ENCODE results near the gene RIMBP3C.
A peak's percentile ranks its signal among the peaks of the same experiment; 100 is the strongest.
"Not testable (repeated sequence)": the region's sequence is repeated elsewhere in the genome, so short reads cannot be mapped to it uniquely, and the experiment has no call there.

Gene RIMBP3C

DNA sequence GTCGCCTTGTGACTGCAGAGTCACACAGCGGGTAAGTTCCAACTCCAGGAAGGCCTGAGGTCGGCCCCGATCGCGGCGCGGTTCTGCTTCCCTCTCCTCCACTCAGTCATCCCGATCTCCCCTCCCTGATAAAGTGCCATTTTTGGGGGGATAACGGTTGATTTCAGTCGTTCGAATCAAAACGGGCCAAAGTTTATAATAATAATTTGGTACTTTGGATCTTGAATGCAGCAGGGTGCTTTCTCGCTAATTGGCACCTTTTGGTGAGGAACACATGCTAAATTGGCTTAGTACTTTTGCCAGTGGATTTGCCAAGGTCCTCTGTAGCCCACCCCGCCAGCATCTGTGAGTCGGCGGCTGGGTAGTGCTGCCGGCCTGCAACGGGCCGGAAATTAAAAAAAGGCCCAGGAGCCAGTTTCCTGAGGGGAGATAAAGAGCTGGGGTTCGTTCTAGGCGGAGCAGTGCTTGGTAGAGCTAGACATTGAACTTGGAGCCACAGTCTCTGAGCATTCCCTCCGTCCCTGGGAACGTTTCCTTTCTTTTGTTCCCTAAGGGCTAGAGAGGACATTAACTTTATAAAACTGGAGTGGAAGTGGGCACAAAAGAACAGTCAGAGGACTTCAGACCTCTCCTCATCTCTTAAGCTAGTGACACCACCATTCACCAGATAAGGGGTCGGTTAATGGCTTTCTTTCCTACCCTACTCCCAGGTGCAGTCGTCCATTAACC lies 17.2 kb upstream of the RIMBP3C start:
- DNase-seq (ENCODE audit: low read depth), result peak; percentile 35
- TF ChIP-seq, protein P1, sequence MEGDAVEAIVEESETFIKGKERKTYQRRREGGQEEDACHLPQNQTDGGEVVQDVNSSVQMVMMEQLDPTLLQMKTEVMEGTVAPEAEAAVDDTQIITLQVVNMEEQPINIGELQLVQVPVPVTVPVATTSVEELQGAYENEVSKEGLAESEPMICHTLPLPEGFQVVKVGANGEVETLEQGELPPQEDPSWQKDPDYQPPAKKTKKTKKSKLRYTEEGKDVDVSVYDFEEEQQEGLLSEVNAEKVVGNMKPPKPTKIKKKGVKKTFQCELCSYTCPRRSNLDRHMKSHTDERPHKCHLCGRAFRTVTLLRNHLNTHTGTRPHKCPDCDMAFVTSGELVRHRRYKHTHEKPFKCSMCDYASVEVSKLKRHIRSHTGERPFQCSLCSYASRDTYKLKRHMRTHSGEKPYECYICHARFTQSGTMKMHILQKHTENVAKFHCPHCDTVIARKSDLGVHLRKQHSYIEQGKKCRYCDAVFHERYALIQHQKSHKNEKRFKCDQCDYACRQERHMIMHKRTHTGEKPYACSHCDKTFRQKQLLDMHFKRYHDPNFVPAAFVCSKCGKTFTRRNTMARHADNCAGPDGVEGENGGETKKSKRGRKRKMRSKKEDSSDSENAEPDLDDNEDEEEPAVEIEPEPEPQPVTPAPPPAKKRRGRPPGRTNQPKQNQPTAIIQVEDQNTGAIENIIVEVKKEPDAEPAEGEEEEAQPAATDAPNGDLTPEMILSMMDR (IDR thresholded peaks at IDR 0.05; ENCODE audit: low read length, missing control alignments), result no peak
- peak overlapping the region; percentile 89 for H3K4me3 ChIP-seq (replicated peaks; ENCODE audit: low read depth, low read length)

DNA sequence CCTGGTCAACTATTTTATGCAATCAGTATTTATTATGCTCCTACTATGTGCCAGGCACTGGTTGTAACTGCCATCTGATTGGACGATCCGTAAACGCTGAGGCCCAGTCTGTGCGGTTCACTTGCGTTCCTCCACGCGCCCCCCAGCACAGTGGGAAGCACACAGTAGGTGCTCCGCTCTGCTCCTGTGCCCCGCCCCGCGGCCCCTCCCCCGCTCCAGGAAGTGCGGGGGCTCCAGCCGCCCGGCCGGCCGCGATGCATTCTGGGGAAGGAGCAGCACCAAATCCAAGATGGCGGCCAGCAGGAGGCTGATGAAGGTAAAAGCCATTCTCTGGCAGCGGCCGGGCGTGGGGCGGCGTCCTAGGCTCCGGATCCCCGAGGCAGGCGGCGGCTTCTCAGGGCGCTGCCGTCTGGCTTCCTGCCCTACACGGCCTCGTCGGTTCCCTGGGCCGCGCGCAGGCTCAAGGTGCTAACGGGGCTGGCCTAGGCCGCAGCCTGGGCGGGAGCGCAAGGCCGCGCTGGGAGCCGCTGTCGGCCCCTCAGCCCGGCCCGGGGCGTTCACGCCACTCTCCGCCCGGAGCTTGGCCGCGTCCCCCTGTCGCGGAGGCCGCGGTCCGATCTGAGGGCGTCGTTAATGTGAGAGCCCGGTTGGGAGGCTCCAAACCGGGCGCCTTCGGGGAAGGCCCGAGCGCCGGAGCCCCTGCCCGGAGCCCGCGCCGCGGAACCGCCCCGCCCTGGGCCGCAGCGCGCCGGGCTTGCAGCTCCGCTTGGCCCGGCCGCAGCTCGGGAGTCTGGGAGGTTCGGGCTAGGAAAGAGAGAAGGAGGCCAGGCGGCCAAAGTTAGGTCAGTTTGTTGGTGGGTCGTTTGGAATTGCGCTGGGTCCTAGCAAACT lies 16.4 kb upstream of the RIMBP3C start, which contains the start of gene UBE2L3:
UBE2L3 (plus strand) TSS at position 259 of the 891 bp plus-strand sequence; CDS start at position 290, 31 bp downstream.
- TF ChIP-seq, protein P1 (IDR thresholded peaks at IDR 0.05; ENCODE audit: low read length, missing control alignments), result no peak
- peak; percentile 74 for DNase-seq (ENCODE audit: low read depth)
- H3K4me3 ChIP-seq (replicated peaks; ENCODE audit: low read depth, low read length), result peak within 1 kb of the TSS; percentile 89

DNA sequence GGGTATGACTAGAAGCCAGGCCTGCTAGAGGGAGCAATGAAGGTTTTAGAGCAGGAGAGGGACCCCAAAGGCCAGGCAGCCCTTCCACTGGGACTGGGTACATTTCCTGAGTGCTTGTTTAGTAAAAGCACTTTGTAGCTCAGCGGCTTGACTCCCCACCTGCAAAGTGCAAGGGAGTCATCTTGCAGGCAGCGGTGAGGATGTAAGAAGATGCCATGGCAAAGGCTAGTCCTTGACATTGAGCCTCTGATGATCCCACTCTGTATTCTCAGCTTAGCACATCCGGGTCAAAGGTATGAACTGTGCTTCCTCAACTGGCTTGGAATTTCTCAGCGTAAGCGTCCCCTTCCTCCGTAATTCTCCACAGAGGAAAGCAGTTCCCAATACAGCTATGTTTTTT lies 13.2 kb upstream of the RIMBP3C start:
- no peak overlapping the region for H3K4me3 ChIP-seq (replicated peaks; ENCODE audit: low read depth, low read length)
- no peak for DNase-seq (ENCODE audit: low read depth)
- TF ChIP-seq, protein P1 (IDR thresholded peaks at IDR 0.05; ENCODE audit: low read length, missing control alignments), result no peak

DNA sequence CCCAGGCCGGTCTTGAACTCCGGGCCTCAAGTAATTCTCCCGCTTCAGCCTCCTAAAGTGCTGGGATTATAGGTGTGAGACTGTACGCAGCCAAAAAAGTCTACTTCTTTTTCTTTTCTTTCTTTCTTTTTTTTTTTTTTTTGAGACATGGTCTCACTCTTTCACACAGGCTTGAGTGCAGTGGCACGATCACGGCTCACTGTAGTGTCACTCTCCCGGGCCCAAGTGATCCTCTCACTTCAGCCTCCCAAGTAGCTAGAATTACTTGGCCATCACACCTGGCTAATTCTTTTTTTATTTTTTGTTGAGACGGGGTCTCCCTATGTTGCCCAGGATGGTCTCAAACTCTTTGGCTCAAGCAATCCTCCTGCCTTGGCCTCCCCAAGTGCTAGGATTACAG lies 12.7 kb upstream of the RIMBP3C start:
- DNase-seq (ENCODE audit: low read depth), result no peak
- H3K4me3 ChIP-seq (replicated peaks; ENCODE audit: low read depth, low read length), result no peak overlapping the region
- TF ChIP-seq, protein P1 (IDR thresholded peaks at IDR 0.05; ENCODE audit: low read length, missing control alignments), result no peak

DNA sequence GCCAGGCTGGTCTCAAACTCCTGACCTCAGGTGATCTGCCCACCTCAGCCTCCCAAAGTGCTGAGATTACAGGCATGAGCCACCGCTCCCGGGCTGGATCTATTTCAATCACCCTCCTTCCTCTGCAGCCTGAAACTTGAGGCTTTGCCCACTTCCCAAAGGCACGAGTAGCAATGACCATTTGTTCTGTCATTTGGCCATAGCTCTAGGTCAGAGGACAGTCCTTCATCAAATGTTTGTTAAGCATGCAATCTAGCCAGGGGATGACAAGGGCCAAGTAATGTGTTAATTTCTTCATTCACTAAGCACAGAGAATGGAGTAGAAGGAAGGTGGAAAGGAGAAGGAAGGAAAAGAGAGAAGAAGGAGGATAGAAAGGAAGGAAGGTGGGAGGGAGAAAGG lies 9.4 kb upstream of the RIMBP3C start:
- DNase-seq (ENCODE audit: low read depth), result not testable (repeated sequence)

DNA sequence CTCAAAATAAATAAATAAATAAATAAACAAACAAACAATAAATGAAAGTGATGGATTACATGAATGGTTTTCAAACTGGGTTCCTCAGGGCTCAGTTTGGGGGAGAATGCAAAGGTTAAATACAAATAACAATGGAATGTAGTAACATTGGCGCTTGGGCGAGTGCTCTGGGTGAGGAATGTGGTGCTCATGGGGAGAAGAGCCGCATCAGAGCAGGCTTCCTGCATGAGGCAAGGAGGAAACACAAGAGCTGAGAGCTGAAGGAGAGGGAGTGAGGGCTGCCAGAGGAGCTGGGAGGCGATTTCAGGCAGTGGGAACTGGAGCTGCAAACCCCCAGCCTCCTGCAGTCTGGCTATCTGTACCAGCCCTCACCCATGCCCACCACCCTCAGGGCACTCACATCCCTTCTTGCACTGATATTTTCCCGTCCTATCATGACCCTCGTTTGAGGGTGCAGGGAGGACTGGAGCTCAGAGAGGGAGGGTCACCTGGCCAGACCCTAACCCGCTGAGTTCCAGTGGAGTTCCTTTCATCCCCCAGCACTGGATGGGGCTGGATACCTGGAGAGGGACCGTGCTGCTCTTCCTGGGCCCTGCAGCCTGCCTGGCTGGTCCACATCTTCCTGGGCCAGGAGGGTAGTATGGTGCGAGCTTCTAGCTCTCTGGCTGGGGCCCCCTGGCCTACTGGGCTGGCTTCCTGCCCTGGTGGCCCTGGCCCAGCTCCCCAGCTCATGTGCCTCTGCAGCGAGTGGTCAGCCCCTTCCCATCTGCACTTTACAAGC lies 8.3 kb upstream of the RIMBP3C start:
- not testable (repeated sequence) for DNase-seq (ENCODE audit: low read depth); H3K4me3 ChIP-seq (replicated peaks; ENCODE audit: low read depth, low read length)

More for the DNA sequence above, 9.4 kb upstream of the RIMBP3C start:
- not testable (repeated sequence) for H3K4me3 ChIP-seq (replicated peaks; ENCODE audit: low read depth, low read length)

DNA sequence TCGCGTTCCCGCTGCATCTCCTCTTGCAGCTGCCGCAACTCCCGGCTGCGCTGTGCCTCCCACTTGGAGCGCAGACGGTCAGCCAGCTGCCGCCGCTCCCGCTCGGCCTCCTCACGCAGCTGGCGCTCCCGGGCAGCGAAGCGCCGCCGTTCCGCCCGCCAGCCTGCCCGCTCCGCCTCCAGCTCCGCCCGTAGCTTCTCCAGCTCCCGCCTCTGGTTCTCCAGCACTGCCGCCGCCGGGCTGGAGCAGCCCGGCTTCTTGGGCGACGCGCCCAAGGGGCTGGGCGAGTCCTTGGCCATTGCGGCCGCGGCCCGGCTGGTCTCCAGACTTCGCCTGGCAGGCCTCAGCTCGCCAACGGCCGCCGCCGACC lies 598 bp downstream of the RIMBP3C start:
- not testable (repeated sequence) for H3K4me3 ChIP-seq (replicated peaks; ENCODE audit: low read depth, low read length); DNase-seq (ENCODE audit: low read depth)

DNA sequence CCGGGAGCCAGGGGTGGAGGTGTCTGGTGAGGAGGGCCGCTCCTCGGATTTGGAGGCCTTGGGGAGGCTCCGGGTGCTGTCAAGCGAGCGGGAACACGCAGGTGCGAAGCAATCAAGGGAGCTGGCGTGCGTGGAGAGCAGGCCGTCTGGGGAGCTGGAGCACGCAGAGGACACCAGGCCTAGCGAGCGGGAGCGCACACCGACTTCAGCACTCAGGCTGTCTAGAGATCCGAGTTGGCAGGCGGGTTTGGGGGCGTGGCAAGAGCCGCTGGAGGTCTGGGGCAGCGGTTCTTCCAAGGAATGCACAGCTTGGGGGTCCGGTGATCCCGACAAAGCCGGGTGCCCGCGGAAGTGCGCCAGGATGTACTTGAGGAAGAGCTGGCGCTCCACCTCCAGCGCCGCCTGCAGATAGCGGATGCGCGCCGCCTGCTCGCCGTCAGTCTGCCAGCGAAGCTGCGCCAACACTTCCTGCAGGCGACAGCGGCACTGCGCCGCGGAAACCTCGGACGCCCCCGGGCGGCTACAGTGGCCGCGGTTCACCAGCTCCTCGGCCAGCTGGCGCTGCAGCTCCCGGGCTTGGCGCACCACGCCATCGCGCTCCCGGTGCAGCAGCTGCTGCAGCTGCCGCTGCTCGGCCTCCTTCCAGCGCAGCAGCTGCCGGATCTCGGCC lies 1.1 kb downstream of the RIMBP3C start:
- H3K4me3 ChIP-seq (replicated peaks; ENCODE audit: low read depth, low read length); DNase-seq (ENCODE audit: low read depth): not testable (repeated sequence)

DNA sequence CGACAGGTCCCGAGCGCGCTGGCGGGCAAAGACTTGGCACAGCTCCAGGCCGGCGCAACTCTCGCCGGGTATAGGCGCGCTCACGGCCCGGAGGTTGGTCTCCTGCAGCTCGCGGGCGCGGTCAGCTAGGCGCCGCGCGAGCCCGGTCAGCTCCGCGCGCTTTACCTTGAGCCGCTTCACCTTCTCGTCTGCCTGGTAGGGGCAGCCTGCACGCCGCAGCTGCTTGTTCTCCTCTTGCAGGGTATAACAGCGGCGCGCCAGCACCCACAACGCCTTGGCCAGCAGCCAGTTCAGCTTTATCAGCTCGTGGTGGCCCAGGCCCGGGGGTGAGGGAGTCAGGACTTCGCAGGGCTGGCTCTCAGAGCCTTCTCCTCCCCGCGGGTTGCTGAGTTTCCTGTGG lies 1.7 kb downstream of the RIMBP3C start:
- not testable (repeated sequence) for H3K4me3 ChIP-seq (replicated peaks; ENCODE audit: low read depth, low read length); DNase-seq (ENCODE audit: low read depth)

DNA sequence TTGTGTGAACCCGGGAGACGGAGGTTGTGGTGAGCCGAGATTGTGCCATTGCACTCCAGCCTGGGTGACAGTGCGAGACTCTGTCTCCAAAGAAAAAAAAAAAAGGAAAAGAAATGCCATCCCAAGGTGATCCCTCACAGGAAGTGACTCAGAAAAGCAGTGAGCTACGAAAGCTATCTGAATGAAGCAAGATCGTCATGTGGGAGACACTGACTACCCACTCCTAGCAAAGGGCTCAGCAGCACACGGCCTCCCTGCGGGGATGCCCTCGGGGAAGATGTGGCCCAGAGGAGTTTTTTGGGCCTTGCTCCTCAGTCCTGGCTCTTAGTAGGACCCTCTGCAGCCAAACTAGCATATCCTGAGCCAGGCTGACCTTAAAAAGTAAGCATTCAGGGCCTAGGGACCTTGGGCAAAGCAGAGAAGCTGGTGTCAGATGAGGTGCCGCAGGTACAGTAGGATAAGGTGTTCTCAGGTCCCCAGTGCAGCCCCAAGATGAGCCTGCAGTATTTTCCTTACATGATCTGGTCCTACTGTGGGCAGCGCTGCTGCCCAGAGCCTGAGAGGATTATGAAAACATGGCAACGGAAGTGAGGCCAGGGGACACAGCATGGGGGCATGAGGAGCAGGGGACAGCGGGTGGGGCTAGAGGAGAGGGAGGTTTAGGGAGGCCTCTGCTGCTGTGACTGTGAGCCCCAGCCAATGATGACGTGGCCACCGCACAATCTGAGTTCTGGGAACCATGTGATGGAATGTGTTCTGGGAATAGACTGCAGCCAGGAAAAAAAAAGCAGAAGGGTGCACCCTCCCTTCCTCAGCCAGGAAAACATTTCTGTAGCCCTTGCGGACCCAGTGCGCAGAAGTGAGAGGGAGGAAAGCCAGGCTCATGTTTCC lies 6.6 kb downstream of the RIMBP3C start:
- not testable (repeated sequence) for H3K4me3 ChIP-seq (replicated peaks; ENCODE audit: low read depth, low read length)

DNA sequence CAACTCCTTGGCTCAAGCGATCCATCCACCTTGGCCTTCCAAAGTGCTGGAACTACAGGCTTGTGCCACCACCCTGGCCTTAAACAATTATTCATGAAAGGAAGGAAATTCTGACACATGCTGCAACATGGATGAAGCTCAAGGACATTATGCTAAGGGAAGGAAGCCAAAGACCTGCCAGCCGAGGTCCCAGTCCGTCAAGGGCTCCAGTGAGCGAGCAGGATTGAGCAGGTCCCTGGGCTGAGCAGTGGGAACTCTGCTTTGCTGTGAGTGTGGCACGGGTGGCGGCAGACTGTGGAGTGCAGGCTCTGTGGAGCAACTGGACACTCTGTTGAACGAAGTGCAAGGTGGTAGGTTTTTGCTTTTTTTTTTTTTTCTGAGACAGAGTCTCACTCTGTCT lies 11.4 kb downstream of the RIMBP3C start:
- not testable (repeated sequence) for H3K4me3 ChIP-seq (replicated peaks; ENCODE audit: low read depth, low read length); DNase-seq (ENCODE audit: low read depth)

More for the DNA sequence above, 6.6 kb downstream of the RIMBP3C start:
- DNase-seq (ENCODE audit: low read depth), result not testable (repeated sequence)
